OCI-LY3 (cell line): ENCODE data around the gene ZNF516.

Experiments used
- CTCF ChIP-seq: fragments of 200-600, 300-600 bp; sonication (generic); IDR thresholded peaks from 2 replicates; pipeline ENCODE4 v1.5.1; 2014; ENCODE audit warnings: antibody characterized with exemption, low read length, low read depth
- EZH2phosphoT487 ChIP-seq: fragments of 200-600 bp; shearing (Covaris generic); IDR thresholded peaks from 2 replicates; pipeline ENCODE4 v1.6.1; 2018; ENCODE audit warnings: antibody characterized with exemption, mixed run types, low read depth

GRCh38 chr18:76493213-76494161 is 1.6 kb downstream of the ZNF516 start:
- TF ChIP-seq CTCF (no peak), EZH2phosphoT487 (no peak)
